GM19193 (cell line): ENCODE results near the gene SAP30BP.

Experiments used
- POLR2A ChIP-seq: IDR thresholded peaks from 4 replicates; pipeline ENCODE4 v1.6.1; 2011; ENCODE audit not compliant: insufficient read depth, insufficient read length; ENCODE audit errors: extremely low read depth

Gene SAP30BP

DNA sequence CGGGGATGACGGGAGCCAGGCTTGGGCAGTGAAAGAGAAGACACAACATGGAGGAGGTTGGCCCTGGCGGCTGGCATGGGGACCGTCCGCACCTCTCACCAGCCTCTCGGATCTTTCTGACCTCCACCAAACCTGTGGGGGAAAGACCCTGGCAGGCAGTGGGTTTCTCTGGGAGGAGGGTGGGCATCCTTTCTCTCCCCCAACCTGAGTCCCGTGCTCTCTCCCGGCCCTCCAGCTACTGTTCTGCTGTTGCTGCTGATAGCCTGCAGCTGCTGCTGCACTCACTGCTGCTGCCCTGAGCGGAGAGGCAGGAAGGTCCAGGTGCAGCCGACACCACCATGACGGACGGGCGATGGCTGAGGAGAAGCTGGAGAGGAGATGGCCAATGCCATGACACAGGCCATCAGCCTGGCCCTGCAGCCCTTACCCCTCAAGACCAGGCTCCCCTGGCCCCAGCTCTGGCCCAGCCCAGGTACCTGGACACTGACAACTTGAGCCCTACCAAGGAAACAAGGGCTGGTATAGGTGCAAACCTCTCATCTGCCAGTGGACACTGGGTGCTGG is 26.5 kb upstream of the SAP30BP start:
- no peak for TF ChIP-seq POLR2A

- TF ChIP-seq POLR2A: no peak
Measured at GRCh38 chr17:75641343-75641742, 25.8 kb upstream of the SAP30BP start.

DNA sequence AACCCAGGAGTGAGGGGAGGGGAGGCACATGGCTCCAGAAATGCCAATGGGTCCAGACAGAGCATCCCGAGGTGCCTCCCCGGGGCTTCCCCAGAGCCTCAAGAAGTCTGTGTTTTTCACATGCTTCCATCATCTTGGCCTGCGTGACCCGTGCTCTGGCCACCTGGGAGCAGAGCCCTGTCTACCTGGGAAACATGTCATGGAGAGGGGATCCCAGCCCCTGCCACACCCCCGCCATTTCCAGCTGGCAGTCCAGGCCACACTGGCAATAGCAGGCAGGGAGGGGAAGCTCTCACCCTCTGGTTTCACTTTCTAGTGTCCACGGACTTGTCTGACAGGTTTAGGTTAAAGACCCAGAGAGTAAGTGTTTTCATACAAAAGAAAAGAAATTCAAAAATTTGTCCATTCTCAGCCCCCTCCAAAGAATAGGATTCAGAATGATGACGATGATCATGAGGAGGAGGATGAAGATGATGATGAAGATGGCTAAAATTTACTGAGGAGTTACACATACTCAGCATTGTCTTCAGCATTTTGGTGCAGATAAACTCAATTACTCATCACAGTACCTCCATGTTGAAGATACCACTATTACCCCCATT is 24.9 kb upstream of the SAP30BP start:
- no peak for TF ChIP-seq POLR2A

DNA sequence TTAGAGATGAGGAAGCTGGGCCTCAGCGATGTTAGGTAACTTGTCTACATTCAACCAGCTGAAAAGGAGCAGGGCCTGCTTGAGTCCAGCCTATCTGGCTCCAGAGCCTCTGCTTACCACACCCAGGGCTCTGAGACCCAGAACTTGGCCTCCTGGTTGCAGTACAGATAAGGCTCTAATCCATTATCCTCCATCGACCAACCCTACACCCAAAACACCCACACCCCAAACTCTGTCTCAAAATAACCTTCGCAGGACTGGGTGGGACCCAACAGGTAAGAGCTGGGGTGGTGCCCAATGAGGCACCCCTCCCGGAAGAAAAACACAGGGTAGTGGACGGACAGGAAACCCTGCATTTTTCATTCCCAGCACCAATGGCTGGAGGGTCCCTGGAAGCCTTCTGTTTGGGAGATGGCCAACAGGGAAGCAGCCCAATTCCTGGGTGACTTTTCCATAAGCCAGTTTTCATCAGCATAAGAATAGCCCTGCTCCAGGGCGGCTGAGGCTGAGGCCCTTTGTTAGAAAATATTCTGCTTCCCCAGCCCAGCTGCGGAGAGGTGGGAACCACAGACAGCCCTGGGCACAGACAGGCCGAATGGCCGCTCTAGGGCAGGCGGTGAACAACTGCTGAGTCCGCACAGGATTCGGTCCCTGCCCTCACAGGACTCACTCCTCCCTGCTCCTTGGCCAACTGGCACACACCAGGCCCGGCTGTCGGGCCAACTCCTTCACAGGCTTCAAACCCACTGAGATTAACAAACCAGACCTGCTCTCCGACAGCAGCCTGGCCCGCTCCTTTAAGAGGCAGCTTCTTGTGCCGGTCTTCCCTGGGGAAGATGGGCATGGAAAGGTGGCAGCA is 24.1 kb upstream of the SAP30BP start:
- TF ChIP-seq POLR2A: no peak

DNA sequence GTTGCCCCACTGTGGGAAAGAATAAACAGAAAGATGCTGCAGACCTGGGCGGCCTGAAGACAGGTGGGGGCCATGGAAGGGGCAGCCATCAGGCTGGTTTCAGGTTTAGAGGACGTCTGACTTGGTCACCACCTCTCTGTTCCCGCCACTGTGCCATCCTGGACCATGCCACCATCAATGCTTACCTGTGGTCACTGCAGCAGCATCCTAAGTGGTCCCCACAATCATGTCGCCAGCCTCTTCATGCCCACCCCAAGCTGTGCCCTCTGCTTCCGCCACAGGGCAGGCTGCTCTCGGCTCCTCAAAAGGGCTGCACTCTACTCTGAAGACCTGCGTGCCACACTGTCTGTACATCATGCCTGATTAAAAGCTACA is 23.5 kb upstream of the SAP30BP start:
- no peak for TF ChIP-seq POLR2A

DNA sequence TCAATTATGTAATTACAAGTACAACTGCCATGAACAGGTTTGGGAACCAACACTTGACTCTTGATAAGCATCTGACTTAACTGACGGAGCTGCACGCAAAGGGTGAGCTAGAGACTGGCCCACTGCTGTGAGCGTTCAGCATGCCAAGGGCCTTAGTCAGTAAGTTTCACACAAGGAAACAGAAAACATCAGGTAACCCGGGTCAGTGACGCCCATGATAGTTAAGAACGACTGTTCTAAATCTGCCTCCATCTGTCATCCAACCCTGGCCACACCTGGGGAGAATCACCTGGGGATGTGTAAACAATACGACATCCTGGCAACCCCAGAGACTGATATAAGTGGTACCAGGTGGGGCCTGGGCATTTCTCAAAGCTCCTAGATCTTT is 21.6 kb upstream of the SAP30BP start:
- TF ChIP-seq POLR2A: no peak

DNA sequence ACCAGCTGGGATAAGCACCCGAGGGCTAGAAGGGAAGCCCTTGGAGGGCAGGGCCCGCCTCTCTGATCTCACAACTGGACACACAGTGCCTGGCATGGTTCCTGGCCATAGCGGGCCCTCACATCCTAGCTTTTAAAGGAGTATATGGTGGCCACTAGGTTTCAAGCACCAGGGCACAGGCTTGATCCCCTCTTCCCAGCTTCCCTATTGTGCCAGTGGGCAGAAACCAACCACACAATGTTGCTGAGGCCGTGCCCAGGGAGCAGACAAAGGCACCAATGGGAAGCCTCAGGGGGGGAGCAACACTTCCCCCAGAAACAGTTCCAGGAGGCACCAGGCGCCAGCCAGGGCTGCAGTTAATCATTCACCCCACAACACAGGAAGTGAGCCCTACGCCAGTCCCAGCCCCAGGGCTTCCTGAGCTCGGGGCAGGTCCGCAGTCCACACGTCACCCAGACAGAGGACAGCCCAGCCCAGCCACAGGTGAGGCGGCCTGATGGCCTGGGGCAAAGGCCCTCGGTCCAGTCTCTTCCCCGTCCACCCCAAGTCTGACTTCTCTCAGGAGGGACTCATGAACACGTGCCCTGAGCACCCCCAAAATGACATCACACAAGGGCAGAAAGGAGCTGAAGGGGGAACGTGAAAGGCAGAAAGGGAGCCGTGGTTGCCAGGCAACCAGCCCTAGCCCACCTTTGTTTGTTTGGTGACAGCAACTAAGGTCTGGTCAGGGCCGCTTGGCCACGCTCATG is 21.1 kb upstream of the SAP30BP start:
- peak; percentile 57 for TF ChIP-seq POLR2A

- TF ChIP-seq POLR2A: no peak
Measured at GRCh38 chr17:75646638-75646992, 20.5 kb upstream of the SAP30BP start.

DNA sequence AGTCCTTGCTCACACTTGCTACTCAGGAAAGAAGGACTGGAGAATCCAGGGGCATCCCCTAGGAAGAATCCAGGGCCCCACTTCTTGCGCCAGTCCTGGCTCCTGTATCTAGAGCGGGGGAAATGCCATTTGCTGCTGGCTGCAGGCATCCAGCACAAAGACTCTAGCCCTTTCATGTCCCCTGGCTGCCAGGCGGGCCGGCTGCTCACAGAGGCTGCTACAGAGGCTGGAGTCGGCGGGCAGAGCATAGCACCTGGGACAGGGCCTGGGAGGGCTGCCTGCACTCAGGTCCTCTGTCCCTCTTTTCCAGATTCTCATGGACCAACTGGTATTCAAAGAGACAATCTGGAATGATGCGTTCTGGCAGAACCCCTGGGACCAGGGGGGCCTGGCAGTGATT is 20.1 kb upstream of the SAP30BP start:
- no peak for TF ChIP-seq POLR2A

GRCh38 chr17:75647921-75648320 is 19.2 kb upstream of the SAP30BP start:
- TF ChIP-seq POLR2A: no peak

DNA sequence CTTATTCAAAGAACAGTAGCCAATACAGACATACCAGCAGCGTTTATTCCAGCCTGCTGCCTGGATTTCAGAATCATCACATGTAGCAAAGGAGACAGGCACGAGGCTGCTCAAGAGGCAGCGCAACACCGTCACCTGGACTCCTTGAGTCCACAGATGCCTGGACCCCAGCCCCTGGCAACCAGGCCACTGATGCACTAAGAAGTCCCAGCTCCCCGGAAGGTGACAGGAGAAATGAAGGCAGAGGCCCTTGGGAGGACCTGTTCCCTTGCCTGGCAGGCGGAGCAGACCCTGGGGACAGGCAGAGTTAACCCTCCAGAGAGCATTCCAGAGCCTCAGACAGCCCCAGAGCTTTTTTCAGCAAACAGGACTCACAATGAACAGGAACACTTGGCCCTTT is 17.5 kb upstream of the SAP30BP start:
- no peak for TF ChIP-seq POLR2A

DNA sequence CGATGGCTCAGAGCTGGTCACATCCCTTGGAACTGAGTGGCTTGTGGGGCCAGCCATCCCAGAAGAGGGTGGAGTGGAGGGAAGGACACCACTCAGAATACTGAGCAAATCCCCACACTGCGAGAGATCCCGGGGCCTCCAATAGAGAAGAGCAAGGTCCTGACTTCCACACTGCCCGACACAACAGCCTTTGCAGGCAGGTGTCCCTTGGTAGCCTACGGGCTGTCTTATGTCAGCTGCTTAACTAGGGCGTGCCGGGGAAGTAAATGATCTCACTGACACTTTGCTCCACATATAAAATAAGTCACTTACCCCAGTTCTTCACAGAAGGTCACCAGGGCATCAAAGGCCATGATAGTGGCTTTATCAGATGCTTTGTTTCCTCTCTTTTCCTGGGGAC is 16.3 kb upstream of the SAP30BP start:
- no peak for TF ChIP-seq POLR2A

GRCh38 chr17:75652341-75652740 is 14.8 kb upstream of the SAP30BP start:
- TF ChIP-seq POLR2A: no peak

DNA sequence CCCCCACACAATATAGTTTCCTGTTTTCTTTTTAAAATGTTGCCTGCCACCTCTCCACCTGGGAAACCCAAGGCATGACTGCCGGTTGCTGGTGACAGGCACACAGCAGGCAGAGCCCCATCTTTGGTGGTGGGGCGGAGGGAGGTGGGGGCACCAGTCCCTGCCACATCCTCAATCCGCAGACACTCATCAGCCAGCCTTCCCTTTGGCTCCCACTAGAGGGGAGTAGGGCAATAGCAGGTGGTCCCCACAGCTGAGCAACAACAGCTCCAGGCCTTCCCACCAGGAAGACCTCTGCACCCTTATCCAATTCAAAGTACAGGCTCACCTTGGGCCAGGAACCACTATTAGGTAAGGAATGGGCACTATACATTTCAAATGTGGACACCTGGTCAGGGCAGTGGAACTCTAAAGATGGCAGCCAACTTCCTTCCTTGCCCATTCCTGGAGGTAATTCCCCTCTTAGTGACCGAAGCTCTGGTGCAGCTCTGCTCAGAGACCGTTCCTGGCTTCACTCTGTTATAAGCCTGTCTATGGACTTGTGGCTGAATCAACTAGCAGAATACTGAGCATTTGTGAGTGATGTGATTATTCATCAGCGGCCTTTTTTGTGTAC is 14.1 kb upstream of the SAP30BP start:
- no peak for TF ChIP-seq POLR2A

GRCh38 chr17:75654176-75654575 is 13.0 kb upstream of the SAP30BP start:
- no peak for TF ChIP-seq POLR2A
